Stimulated activated memory B cell treated with anti-CD40 and anti-IgM and Interleukin-4, amounts not matched to agents 10 μg/mL and 1 μg/mL and 100 μg/mL, for 72 hours (primary cell): ENCODE results near the gene AP2A2.
"Not testable (repeated sequence)": the region's sequence is repeated elsewhere in the genome, so short reads cannot be mapped to it uniquely, and the experiment has no call there.

Experiments used
- ATAC-seq: fragments of 150-1000 bp; cut with Tn5 transposase; 2 replicates; pipeline ENCODE4 v1.10.0; 2021
- H3K27ac Mint-ChIP-seq: one replicate; pipeline ENCODE4 v1.8.0; 2022; ENCODE audit warnings: mild to moderate bottlenecking, mixed read lengths
- H3K27me3 Mint-ChIP-seq: one replicate; pipeline ENCODE4 v1.8.0; 2022; ENCODE audit warnings: mixed read lengths
- H3K36me3 Mint-ChIP-seq: one replicate; pipeline ENCODE4 v1.8.0; 2022; ENCODE audit warnings: mixed read lengths
- H3K4me1 Mint-ChIP-seq: one replicate; pipeline ENCODE4 v1.8.0; 2022; ENCODE audit warnings: mixed read lengths
- H3K4me3 Mint-ChIP-seq: one replicate; pipeline ENCODE4 v1.8.0; 2022; ENCODE audit warnings: mild to moderate bottlenecking, moderate library complexity, mixed read lengths
- H3K9me3 Mint-ChIP-seq: one replicate; pipeline ENCODE4 v1.8.0; 2022; ENCODE audit warnings: mixed read lengths

The AP2A2 gene

GRCh38 chr11:952406-953385 is 27.0 kb downstream of the AP2A2 start:
- no peak for ATAC-seq
- Mint-ChIP-seq H3K27ac (no peak overlapping the region), H3K9me3 (peaks cover 3% of the 10 kb centered on the region), H3K4me1 (peaks cover 38% of the 10 kb centered on the region), H3K4me3 (no peak overlapping the region), H3K27me3 (no peaks in the 10 kb centered on the region), H3K36me3 (peaks cover 30% of the 10 kb centered on the region)

DNA sequence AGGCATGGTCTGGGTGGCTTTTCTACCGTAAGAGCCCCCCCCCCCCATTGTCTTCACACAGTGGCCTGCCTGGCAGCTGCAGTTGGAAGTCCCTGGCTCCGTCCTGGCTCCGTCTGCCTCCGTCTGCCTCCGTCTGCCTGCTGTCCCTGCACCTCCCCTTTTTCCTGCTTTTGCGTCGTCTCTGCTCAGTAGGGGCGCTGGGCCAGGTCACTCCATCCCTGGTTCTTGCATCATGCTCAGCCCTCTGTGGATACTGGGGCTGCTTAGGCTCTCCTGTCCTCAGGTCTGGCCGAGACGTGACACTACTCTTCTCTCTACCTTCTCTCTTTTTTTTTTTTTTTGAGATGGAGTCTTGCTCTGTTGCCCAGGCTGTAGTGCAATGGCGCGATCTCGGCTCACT is 27.8 kb downstream of the AP2A2 start:
- Mint-ChIP-seq H3K9me3 (peaks cover 3% of the 10 kb centered on the region), H3K27me3 (no peaks in the 10 kb centered on the region), H3K4me3 (no peak overlapping the region), H3K4me1 (peaks cover 38% of the 10 kb centered on the region), H3K27ac (no peak overlapping the region), H3K36me3 (peaks cover 24% of the 10 kb centered on the region)
- no peak for ATAC-seq

- Mint-ChIP-seq H3K36me3 (peaks cover 15% of the 10 kb centered on the region), H3K4me3 (no peak overlapping the region), H3K4me1 (peaks cover 38% of the 10 kb centered on the region), H3K27me3 (no peaks in the 10 kb centered on the region), H3K27ac (peak overlapping the region; percentile 71), H3K9me3 (peaks cover 3% of the 10 kb centered on the region)
- no peak for ATAC-seq
These were observed 28.9 kb downstream of the AP2A2 start for GRCh38 chr11:954392-955153.

DNA sequence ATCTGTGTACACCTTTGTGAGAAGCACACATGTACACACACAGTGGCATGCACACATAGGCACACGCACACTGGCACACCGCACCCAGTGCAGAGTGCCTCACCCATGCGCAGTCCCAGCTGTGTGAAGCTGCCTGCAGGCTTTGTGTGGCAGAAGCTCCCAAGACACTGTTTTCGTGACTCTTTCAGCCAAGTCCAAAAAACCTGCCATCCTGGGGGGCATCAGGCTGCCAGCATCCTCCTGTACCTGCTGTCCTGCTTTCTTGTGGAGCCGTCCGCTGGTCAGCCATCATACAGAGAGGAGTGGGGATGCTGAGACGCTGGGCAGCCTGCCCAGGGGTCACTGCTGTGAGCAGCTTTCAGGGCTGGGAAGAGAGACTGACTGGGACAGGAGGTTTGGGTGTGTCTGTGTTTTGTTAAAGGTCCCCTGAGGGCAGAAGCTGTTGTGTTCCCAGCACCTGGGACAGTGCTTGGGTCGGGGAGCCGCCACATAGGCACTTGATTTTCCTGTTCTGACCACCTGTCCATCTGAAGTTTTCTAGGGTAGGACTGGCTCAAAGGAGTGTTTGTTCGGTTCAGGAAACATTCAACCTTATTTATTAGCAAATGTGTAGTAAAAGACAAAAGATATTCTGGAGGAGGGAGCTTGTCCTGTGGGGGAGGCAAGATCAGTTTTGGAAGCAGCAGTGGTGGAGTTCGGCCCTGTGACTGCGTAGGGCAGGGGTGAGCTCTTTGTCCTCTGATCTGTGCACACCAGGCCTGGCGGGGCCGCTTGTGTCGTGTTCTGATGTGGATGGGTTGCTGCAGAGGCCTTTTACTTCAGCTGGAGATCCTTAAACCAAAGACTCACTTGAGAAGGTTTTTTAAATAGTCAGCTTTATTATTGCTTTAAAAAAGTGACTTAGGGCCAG is 29.7 kb downstream of the AP2A2 start:
- peak overlapping the region; percentile 71 for H3K27ac Mint-ChIP-seq

GRCh38 chr11:957212-957920 is 31.7 kb downstream of the AP2A2 start:
- Mint-ChIP-seq H3K27me3 (no peaks in the 10 kb centered on the region), H3K36me3 (peaks cover 15% of the 10 kb centered on the region), H3K9me3 (no peaks in the 10 kb centered on the region), H3K4me3 (no peak overlapping the region), H3K4me1 (peaks cover 36% of the 10 kb centered on the region), H3K27ac (no peak overlapping the region)
- ATAC-seq = no peak

More for the DNA sequence above, 29.7 kb downstream of the AP2A2 start:
- Mint-ChIP-seq H3K27me3 (no peaks in the 10 kb centered on the region), H3K4me3 (no peak overlapping the region), H3K9me3 (no peaks in the 10 kb centered on the region), H3K36me3 (peaks cover 7% of the 10 kb centered on the region), H3K4me1 (peaks cover 38% of the 10 kb centered on the region)
- ATAC-seq = no peak

DNA sequence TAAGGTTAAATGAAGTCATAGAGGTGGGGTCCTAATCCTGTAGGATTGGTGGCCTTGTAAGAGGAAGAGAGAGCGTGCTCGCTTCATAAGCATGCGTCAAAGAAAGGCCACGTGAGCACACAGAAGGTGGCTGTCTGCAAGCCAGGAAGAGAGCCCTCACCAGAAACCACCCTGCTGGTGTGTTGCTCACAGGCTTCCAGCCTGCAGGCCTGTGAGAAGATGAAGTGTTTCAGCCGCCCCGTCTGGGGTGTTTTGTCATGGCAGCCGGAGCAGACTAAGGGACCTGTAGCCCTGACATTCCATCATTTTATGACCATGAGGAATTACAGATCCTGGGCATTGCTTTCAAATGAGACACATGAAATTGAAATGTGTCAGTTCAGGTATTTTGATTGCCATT is 32.4 kb downstream of the AP2A2 start:
- H3K9me3 Mint-ChIP-seq = no peaks in the 10 kb centered on the region
- no peak overlapping the region for H3K27ac Mint-ChIP-seq
- peaks cover 28% of the 10 kb centered on the region for H3K4me1 Mint-ChIP-seq
- peaks cover 15% of the 10 kb centered on the region for H3K36me3 Mint-ChIP-seq
- no peaks in the 10 kb centered on the region for H3K27me3 Mint-ChIP-seq
- no peak overlapping the region for H3K4me3 Mint-ChIP-seq
- ATAC-seq = no peak

- Mint-ChIP-seq H3K27ac (no peak overlapping the region), H3K4me3 (no peak overlapping the region), H3K36me3 (peaks cover 21% of the 10 kb centered on the region), H3K9me3 (no peaks in the 10 kb centered on the region), H3K4me1 (peaks cover 19% of the 10 kb centered on the region), H3K27me3 (no peaks in the 10 kb centered on the region)
- no peak for ATAC-seq
These were observed 33.4 kb downstream of the AP2A2 start for GRCh38 chr11:959027-959426.

GRCh38 chr11:959608-960007 is 33.9 kb downstream of the AP2A2 start:
- peaks cover 13% of the 10 kb centered on the region for H3K4me1 Mint-ChIP-seq

DNA sequence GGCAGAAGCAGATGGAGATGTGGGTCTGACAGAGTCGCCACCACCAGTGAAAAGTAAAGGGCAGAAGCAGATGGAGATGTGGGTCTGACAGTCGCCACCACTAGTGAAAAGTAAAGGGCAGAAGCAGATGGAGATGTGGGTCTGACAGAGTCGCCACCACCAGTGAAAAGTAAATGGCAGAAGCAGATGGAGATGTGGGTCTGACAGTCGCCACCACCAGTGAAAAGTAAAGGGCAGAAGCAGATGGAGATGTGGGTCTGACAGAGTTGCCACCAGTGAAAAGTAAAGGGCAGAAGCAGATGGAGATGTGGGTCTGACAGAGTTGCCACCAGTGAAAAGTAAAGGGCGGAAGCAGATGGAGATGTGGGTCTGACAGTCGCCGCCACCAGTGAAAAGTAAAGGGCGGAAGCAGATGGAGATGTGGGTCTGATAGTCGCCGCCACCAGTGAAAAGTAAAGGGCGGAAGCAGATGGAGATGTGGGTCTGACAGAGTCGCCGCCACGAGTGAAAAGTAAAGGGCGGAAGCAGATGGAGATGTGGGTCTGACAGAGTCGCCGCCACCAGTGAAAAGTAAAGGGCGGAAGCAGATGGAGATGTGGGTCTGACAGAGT is 35.7 kb downstream of the AP2A2 start:
- H3K9me3 Mint-ChIP-seq, ATAC-seq, H3K4me3 Mint-ChIP-seq, H3K27me3 Mint-ChIP-seq, H3K27ac Mint-ChIP-seq, H3K4me1 Mint-ChIP-seq: not testable (repeated sequence)
- peaks cover 33% of the 10 kb centered on the region for H3K36me3 Mint-ChIP-seq

More at GRCh38 chr11:959608-960007, 33.9 kb downstream of the AP2A2 start:
- Mint-ChIP-seq H3K27me3 (no peaks in the 10 kb centered on the region), H3K4me3 (no peak overlapping the region), H3K36me3 (peaks cover 27% of the 10 kb centered on the region), H3K9me3 (no peaks in the 10 kb centered on the region), H3K27ac (no peak overlapping the region)
- ATAC-seq = no peak

DNA sequence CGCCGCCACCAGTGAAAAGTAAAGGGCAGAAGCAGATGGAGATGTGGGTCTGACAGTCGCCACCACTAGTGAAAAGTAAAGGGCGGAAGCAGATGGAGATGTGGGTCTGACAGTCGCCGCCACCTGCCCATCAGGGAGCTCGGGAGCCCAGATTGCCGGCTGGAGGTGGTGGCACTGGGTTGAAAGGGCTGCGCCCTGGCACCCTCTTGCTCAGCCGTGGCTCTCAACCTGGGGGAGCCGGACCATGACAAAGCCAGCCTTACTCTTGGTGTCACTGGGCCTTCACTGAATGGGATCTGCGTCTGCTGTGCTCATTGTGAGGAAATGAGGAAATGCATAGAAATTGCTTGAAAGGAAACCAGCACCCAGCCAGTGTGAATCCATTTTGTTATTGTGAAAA is 36.3 kb downstream of the AP2A2 start:
- ATAC-seq = no peak
- Mint-ChIP-seq H3K9me3 (no peaks in the 10 kb centered on the region), H3K36me3 (peaks cover 33% of the 10 kb centered on the region), H3K27me3 (no peaks in the 10 kb centered on the region), H3K4me3 (no peak overlapping the region), H3K4me1 (peaks cover 8% of the 10 kb centered on the region), H3K27ac (no peak overlapping the region)

GRCh38 chr11:962688-963087 is 37.0 kb downstream of the AP2A2 start:
- Mint-ChIP-seq H3K27me3 (no peaks in the 10 kb centered on the region), H3K36me3 (peaks cover 33% of the 10 kb centered on the region), H3K4me3 (no peak overlapping the region), H3K27ac (no peak overlapping the region), H3K4me1 (peaks cover 8% of the 10 kb centered on the region), H3K9me3 (no peaks in the 10 kb centered on the region)
- no peak for ATAC-seq

DNA sequence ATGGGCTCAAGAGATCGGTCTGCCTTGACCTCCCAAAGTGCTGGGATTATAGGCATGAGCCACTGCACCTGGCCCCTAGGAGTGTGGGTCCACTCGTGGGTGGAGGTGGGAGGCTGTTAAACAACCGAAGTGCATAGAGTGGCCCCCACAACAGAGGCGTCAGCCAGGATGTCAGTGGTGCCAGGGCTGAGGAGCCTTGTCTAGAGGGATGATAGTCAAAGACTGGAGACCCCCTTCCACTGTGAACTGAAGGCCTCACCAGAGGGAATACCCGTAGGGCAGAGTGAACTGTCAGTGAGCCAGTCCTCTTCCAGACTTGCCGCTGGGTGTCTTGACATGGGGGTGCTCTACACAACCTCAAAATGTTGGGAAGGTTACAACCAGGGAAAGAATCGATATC is 38.2 kb downstream of the AP2A2 start:
- H3K27ac Mint-ChIP-seq = no peak overlapping the region
- H3K36me3 Mint-ChIP-seq = peaks cover 33% of the 10 kb centered on the region
- no peaks in the 10 kb centered on the region for H3K9me3 Mint-ChIP-seq
- no peak overlapping the region for H3K4me3 Mint-ChIP-seq
- ATAC-seq = no peak
- peaks cover 8% of the 10 kb centered on the region for H3K4me1 Mint-ChIP-seq
- H3K27me3 Mint-ChIP-seq = no peaks in the 10 kb centered on the region

DNA sequence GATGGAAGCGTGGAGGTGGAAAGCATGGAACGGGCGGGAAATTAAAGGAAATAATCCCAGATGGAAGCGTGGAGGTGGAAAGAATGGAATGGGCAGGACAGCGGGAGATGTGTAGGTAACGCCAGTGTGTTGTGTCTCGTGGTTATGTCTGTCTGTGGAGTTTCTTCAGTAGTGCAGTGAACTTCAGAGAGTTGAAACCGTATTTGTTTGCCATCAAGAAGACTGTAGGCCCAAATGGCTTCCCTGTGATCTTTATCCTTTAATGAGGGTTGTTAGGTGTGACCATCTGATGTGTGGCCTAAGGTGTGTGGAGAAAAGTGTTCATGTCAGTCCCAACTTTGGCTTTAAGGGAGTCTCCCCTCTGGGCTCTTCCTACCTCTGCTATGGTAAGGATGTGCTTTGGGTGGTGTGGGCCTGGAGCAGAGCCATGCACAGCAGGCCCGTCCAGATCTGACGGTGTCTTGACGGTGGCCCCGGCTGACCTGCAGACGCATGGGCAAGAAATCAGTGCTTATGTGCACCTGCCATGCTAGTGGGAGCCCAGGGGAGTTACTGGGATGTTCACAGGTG is 39.6 kb downstream of the AP2A2 start:
- ATAC-seq = peak; percentile 50
- Mint-ChIP-seq H3K9me3 (no peaks in the 10 kb centered on the region), H3K4me3 (no peak overlapping the region), H3K36me3 (peaks cover 37% of the 10 kb centered on the region), H3K4me1 (peaks cover 8% of the 10 kb centered on the region), H3K27me3 (no peaks in the 10 kb centered on the region), H3K27ac (no peak overlapping the region)
